NCI-H146 (cell line): Measurements from ENCODE around the gene NR6A1.

Source experiments
- DNase-seq: peaks from one replicate; lab custom pipeline; 2025; lab: John Stamatoyannopoulos, UW

Gene NR6A1

DNA sequence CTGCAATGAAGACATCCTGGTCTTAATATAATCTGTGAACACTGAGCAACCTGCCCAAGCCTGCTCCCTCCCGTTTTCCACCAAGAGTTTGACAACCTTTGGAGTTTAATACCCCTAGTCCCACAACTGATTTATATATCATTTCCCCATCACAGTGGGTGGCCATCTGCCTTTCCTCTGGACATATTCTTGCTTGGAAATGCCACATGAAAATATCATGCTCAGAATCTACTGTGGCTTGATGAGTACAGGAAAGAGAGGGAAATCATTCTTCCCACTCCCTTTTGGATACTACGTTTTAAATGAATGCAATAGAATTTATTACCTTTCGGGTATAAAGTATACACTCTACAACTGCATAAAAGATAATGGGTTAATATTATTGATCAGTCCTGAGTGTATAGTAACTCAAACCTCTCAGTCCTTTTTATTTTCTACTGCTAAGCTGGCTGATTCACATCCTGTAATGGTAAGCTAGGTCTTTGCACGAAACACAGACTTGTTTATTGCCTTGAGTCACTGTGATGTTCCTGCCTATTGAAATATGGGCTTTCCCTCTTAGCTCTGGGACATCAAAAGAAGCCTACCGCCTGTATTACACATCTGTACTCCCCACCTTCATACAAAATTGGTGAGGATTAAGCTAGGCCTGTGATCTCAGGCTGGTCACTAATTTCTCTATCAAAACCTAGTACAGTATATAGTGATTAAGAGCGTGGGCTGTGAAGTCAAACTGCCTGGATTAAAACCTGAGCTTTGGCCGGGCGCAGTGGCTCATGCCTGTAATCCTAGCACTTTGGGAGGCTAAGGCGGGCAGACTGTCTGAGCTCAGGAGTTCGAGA, 196.4 kb downstream of the NR6A1 start:
- no peak for DNase-seq

DNA sequence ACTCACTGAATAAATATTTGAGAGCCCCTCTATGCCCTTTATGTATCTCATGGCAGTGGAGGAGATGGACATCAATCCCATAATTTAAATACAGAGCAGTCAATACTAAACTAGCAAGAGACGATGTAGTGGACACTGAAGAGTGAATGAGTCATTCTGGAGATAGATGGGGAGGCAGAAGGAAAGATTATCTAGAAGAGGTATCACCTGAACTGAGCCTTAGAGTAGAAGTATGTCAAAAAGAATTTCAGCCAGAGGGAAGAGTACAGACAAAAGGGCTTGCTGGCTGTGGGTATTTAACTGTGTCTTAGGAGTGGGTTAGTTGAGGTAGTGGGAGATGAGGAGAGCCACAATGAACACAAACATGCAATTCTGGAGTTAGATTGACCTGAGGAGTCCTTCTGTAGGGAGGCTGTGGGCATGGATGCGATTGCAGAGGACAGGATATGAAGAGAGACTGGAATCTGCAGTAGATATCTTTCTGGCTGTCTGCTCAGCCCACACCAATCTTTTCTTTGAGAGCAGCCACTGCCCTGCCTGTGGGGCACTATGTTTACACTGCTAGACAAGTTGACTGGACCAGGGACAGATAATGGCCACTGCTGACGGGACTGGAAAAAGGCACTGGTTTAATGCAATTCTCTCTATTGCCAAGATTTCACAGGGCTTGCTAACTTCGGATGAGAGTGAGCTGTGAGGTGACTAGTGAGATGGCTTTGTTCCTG, 200.0 kb downstream of the NR6A1 start:
- DNase-seq, result no peak

DNA sequence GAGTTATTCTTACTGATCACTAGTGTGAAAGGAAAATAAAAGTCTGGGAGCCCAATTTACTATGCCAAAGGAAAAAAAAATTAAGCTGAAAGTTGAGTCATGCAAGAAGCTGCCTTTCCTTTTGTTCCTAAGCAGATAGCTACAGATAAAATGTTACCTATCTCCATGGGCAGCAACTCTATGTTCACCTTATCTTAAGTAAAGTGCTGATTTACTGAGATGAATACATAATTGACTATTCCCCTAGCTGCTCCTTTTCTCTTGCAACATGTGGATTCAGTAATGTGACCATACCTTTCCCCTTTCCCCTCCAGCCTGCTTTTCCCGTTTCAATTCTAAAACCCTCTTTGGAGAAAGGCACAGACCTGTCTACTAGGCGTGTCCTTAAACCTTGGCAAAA, 201.2 kb downstream of the NR6A1 start:
- no peak for DNase-seq

DNA sequence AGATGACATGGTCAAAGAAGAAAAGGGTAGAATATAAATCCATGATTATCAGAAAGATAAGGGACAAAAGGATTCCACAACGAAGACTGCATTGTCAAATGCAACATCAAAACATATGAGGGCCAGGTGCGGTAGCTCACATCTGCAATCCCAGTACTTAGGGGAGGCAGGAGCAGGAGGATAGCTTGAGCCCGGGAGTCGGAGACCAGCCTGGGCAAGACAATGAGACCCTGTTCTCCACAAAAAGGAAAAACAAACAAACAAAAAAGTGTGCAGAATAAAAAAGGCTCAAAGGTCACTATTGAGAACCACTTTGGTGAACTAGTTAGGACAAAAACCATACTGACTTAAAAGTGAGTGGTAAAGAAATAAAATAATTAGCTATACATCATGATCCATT, 203.7 kb downstream of the NR6A1 start:
- no peak for DNase-seq

DNA sequence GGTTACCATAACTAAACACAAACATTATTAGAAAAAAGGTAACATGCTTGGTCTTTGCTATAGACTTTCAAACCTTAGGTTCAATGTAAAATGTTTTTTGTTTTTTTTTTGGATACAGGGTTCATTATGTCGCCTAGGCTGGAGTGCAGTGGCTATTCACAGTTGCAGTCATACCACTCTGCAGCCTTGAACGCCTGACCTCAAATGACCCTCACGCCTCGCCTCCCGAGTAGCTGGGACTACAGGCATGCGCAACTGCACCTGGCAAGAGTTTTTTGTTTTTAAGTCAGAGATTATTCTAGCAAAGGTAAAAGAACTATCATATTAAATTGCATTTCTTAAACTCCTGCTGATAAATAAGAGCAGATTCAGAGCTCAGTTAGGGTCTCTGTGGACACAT, 208.8 kb downstream of the NR6A1 start:
- no peak for DNase-seq

DNA sequence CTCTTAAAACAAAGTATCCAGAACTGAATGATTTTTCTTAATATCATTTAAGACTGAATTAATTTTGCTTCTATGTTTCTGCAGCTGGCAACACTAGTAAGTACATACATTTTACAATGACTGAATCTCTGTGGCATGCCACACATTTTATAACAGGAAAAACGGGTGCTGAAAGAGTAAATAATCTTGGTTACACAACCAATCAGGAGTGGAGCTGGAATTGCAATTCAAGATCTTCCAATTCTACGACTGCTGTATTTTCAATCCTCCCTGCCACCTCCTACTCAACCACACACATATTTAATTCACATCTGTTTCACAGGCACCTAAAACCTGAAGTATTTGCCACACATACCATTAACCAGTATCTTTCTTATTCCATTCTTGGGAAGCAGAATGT, 211.2 kb downstream of the NR6A1 start:
- DNase-seq, result no peak

DNA sequence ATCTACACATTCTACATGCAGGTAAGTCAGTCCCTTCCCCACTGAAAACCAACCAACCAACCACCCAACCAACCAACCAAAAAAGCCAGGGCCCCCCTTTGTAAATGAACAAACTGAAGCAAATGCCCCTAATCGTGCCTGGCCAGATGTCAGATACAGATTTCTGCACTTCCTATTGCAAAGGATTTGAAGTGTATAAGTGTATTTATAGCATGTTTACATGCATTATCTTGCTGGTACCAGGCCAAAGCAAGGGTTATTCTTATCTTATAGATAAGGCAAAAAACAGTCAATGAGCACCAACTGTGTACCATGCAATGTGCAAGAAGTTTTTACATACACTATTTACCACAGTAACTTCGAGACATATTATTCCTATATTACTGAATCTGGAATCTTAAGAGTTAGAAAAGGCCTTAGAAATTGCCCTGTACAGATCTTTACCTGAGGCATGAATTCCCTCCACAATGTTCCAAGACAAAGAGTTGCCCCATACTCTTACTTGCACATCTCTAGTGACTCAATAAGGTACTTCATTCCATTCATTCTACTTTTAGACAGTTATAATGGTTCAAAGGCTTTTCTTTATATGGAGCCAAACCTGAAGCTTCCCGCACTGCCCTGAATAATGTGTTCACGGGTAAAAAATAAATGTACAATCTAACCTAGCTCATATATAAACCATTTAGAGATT, 212.2 kb downstream of the NR6A1 start:
- DNase-seq, result no peak

DNA sequence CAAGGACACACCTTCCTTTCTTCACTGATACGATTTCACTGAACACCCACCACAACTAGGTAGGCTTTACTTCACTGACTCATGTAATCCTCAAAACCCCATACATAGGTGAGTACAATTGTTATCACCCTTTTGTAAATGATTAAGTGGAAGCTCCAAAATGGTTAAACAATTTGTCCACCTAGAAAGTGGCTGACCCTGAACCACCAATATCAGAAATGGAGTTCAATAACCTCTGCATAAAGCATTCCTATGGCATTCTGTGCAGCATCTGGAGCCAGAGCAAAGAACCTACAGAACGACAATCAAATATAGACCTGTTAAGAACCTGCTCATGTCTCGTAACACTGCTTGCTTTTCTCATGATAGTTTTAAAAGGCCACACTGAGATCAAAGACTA, 213.2 kb downstream of the NR6A1 start:
- DNase-seq, result no peak

DNA sequence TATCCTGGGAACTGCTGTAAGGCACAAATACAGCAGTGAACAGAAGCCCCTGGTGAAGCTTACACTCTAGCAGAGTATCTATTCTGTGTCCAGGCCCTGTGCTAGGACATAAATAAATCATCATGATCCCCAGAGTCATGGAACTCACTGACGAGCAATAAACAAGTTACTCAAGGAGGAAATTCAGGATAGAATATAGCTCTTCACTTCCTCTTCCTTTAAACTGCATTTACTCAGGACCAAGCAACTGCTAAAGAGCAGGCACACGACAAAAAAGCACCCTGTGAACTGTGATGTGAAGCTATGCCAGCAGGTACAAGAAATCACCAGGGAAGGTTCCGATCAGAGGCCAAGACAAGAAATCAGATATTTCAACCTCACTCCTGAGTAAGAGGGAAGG, 216.1 kb downstream of the NR6A1 start:
- DNase-seq, result no peak

DNA sequence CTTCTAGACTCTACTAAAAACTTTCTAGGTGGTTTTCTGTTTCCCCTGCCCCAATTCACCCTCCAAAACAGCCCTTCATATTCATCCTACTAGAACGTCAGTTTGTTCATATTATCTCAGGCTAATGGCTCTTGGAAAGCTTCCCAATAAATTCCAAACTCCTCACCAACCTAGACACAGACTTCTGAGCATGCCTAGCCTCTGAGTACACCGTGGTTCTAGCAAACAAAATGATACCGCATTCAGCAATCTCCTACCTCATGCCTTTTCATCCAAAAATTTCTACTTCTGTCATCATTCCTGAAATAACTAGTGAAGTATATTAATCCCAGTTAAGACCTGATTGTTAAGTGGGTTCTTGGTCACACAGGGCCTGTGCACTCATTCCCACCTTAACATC, 217.4 kb downstream of the NR6A1 start:
- DNase-seq, result no peak

DNA sequence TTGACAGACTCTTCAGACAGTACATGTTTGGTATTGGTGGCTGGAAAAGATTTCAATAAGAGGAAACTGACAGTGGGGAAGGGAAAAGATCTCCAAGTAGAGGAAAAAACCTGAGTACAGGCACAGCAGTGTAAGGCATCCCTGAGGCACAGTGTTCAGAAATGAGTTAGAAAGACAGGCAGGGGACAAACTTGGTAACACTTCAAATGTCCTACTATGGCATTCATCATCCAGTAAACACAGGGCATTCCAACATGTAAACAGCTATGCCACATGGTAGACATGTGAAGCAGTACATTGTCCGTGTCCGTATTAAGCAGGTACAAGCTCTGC, 218.9 kb downstream of the NR6A1 start:
- DNase-seq, result no peak

DNA sequence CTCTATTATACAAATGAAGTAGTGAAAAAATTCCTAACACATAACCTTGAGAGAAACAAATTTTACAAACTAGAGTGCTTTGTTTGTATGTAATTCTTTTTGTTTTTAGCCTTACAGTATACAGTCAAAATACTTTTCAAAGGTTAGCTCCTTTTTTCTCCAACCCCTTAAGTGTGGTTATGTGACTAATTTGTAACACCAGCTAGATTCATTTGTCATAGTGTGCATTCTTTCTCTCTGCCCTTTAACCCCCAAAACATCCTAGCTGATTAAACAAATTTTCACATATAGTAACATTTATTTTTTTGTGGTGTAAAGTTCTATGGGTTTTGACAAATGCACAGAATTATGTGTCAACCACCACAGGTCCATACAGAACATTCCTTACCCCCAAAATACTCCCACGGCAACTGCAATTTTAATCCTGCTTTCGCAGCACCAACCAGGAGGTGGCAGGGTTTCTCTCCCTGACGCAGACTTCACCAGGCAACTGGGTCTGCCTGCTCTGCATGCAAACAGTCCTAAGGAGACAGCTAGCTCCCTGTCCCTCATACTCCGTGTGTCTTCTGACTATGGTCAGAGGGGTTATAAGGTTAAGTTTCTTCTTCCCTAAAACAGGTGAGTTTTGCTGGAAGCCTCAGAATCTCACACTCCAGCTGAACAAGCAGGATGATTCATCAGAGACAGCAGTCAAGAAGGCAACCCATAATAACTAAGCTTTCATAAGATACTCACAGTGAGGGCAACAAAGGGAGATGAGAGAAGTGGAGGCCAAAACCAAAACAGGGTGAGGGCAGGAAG, 219.4 kb downstream of the NR6A1 start:
- DNase-seq, result peak; percentile 4

DNA sequence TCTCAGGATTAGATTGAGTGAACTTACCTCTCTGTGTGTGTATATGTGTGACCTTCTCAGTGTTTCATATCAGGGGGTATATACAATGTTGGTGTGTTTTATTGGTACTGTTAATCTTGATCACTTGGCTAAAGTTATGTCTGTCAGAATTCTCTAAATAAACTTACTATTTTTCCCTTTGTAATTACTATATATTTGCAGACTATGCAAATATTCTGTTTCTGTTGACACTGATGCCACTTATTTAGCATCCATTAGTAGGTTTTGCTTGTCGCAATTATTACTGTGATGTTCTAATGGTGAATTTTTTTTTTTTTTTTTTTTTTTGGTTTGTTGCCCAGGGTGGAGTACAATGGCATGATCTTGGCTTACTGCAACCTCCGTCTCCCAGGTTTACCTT, 221.0 kb downstream of the NR6A1 start:
- DNase-seq, result no peak

DNA sequence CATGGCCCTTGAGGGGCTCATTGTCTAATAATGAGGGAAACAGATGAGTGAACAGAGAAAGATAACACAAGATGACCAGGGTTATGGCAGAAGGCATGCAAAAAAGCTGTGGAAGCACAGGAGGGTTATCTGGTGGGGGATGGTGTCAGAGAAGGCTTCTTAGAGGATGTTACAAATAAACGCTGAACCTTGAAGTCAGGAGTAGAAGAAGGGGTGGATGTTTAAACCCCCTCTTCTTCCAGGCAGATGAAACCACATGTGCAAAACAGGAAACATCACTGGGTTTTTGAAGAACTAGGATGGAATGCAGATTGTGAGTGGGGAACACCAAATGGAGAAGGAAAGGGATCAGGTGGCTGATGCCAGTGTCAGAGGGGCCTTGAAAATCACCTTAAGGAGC, 222.1 kb downstream of the NR6A1 start:
- no peak for DNase-seq

DNA sequence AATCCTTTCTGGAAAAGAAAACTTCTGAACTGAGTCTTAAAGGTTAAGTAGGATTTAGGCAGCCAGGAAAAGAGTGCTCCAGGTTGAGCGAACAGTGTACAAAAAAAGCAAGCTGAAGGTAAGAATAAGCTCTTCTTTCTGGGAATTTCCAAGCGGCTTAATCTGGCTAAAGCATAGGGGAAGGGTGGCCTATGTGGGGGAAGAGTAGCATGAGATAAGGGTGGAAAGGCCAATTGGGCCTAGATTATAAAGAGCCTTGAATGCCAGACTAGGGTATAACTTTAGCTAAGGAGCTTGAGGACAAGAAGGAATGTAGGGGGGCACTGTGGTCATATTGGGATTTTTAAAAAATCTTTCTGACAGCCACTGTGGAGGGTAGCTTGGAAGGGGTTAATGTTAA, 226.6 kb downstream of the NR6A1 start:
- DNase-seq, result no peak

DNA sequence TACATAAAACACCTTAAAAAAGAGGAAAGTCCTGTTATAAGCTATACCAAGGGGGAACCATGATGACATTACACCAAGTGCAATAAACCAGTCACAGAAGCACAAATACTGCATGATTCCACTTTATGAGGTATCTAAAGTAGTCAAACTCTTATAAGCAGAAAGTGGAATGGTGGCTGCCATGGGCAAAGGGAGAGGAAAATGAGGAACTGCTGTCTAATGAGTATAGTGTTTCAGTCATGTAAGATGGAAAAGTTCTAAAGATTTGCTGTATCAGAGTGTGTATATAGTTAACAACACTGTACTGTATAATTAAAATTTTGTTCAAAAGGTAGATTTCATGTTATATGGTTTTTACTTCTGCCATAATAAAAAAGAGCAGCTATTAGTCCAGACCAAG, 229.3 kb downstream of the NR6A1 start:
- no peak for DNase-seq

DNA sequence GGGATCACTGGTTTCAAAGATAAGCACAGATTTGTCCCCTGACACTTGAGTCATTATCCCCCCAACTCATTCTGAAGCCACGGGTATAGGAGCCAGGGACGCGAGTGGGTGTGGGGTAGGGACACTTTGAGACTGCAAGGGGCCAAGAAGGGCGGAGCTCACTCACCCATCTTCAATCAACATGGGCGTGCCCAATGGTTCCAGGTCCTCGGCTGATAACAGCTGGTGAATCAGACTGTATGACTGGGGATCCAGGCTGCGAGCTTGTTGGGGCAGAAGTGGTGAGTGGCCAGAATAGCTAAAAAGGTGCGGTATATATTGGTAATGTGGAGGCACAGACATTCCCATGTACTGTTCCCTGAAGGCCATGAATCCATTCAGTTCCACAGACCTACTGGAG, 233.2 kb downstream of the NR6A1 start:
- no peak for DNase-seq

DNA sequence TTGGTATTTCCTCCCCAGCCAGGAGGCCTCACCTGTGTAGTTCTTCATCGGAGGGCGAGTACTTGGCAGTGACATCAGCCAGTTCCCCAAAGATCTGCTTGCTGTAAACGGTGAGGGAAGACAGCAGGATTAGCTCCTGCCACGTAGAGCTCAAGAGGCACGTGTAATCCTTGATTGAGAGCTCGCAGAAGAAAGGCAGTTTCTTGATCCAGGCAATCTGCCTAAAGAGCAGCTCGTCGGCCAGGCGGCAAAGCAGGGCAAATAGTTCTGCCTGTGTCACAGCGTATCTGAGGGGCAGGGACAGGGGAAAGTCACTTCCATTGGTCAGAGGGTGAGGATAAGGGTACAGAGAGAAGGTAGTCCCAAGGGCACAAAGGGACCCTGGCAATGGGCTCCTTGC, 235.3 kb downstream of the NR6A1 start:
- DNase-seq, result no peak

DNA sequence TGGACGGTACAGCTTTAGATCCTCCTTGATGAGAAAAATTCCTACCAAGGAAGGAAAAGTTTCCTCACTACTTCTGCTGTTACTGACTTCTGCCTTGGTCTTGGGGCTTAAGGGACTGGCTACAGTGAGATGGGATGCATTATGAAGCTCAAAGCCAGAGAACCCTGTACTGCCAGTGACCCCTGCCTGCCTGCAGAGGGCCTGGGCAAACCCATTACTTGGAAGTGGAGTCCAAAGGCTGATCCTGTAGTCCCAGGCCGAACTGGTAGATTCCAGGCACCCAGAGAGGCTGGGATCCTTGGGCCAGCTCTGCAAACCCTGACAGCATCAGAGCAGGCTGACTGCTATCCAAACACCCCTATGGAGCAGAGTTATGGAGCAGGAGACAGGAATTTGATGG, 238.2 kb downstream of the NR6A1 start:
- DNase-seq, result no peak

DNA sequence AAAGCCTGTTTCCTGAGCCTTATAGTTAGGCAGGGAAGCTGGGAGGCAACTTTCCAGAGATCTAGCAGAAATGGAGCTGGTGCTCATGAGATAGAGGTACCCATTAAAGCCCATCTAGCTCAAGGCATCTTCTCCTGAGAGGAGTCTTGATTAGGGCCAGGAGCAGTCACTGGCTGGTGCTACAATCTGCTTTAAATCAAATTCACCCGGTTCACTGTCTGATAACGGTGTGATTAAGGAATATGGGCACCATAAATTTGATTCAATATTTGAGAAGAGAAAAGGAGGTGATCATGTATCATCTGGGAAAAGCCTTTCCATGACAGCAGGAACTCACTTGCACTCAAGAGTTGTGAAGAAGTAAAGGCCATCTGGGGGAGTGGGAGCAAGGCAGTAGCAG, 240.0 kb downstream of the NR6A1 start:
- no peak for DNase-seq

DNA sequence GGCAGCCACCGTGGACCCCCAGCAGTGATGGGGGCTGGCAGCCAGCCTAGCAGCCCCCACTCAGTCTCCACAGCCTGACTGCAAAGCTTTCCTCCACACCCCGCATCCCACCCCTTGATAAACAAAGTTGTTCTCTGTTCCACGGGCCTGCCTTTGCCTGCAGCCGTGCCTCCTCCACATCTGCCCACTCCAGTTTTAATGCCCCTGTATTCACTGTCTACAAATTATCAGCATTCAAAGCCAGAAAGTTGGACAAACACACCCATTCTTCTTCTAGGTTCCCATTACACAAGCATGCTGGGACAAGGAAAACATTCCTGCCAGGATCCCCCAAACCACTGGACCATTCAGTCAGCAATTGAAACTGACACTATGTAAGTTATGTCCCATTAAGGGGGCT, 240.9 kb downstream of the NR6A1 start:
- DNase-seq, result no peak

DNA sequence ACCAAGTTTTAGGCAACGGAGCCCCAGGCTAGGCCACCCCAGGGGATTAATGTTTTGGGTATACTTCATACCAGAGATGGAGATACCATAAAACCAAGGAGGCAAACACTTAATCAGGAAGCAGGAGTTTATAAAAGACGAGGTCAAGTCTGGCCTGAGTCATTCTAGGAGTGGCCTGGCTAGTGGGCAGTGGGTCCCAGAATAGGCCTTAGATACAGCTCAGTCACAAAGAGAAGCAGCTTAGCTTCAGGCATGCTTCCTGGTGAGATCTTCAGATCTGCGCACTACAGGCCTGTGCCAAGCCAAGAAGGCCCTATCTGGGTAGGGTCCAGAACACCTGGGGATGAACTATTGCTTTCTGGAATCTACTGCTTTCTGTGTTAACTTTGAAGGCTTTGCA, 243.3 kb downstream of the NR6A1 start:
- DNase-seq, result no peak
